Amniotic stem cell (primary cell): ENCODE results near the gene TNS3.

ENCODE experiments used
- DNase-seq: peaks from one replicate; lab custom pipeline; 2025; lab: John Stamatoyannopoulos, UW

TNS3 gene

DNA sequence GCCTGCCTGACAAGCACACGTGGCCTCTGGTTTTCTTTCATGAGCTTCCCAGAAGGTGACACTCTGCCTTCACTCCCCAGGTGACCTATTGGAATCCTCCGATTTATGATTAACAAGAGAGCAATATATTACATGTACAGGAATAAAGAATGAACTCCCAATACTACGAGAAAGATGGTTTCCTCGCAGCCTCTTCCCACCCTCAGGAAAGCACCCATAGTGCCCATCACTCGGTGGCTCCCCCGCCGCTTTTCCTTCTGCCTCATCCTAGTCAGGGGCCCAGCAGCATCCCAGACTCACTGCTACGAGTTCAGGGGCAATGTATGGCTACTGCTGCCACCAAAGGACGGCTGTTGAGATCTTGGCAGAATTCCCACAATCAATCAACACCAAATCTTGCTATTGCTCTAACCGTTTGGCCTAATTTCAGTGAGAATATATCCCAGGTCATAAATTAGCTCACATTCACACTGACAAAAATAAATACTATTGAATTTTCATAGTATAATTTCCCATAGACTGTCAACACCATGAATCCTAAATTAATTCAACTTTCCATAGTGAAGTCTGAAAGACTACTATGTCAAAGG is 196.3 kb downstream of the TNS3 start:
- no peak for DNase-seq

GRCh38 chr7:47384755-47385535 is 197.0 kb downstream of the TNS3 start:
- DNase-seq: no peak

- DNase-seq: no peak
Measured at GRCh38 chr7:47383696-47384445, 198.0 kb downstream of the TNS3 start.

- DNase-seq: peak; percentile 12
Measured at GRCh38 chr7:47383072-47383471, 198.8 kb downstream of the TNS3 start.

GRCh38 chr7:47382200-47382599 is 199.7 kb downstream of the TNS3 start:
- DNase-seq: no peak

GRCh38 chr7:47381134-47381495 is 200.8 kb downstream of the TNS3 start:
- no peak for DNase-seq

DNA sequence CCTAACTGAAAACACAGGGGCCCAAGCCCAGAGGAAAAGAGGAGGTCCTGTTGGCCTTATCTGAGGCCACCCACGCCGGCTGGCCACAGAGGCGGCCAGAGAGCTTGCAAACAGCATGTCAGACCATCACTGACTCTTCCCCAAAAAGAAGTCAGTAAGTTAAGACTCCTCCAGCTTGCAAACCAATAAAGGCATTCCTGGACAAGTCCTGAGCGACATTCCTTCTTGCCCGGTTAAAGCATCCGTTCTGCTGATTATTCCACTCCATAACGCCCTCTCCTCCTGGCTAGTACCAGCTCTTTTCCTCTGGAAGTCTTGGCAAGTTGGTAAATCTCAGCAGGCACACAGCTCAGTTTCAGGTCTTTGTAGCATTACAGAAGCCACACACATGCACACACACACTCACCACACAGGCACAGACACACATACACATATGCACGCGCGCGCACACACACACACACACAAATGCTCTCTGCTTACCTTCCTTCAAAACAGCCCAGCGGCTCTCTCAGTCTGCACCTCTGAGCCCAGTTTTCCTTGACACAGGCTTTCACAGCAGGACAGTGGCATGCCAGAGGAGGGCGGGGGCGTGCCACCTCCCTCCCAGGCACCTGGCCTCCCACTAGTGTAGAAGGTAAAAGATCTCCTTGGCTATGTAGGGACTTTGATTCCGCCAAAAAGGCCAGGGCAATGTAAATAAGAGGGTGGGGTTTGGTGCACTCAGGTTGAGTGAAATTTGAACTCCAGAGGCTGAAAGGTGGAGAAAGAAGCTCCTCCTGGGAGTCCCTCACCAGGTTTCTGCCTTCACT is 201.4 kb downstream of the TNS3 start:
- DNase-seq: no peak

DNA sequence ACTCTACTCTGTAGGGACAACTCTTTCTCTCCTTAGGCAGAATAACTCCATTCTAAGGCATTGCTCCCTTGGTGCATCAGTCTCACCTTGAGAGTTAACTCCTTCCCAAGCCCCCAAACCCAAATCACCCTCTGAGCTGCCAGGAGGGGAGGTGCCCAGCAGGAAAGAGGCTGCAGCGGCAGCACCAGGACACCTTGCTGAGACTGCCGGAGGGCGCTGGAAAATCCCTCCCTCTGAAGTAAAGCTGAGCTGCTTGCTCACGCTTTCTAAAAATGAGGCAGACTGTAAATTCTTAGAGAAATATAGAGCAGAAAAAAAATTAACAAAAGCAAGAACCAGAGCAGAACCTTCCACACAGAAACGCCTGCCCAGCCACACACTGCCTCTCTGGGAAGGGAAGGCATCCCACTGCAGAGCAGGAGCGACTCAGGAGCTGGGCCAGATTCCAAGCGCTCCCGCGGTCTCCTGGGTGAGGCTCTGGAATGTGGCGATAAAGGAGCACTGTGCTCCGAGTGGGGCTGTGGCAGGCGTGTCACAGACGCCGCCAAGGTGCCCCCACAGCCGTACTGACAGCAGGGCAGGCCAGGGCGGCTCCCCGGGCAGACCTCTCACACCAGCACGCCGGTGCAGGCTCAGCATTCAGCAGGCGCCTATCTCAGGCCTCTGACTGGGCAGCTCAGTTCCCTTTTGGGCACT is 202.1 kb downstream of the TNS3 start:
- DNase-seq: peak; percentile 22

DNA sequence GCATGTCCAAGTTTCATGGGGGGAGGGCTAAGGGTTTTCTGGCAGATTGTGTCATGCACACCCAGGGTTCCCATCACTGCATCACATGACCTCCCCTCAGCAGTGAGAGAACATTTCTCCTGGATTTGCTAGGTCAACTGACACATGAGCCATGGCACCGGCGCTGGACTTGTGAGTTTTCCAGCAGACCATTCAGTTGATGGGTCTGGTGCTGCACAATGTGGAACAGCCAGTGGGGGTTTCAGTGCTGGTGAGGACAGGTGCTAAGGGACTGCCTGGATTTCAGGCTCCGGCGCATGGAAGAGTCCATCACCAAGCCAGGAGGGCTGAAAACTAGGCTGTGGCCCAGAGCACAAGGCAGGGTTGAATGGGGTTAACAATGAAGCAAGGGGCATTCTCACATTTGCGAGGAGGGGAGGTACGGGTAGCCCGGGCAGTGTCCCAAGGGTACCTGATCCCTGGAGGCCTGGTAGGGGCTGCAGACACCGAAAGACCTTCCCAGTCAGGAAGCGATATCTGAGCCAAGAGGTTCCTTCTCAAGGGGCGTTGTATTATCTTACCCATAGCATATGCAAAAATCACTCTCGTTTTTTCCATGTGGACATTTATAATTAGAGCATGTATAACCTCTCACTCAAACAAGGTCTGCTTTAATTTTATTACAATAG is 203.0 kb downstream of the TNS3 start:
- no peak for DNase-seq

- no peak for DNase-seq
Measured at GRCh38 chr7:47377741-47378140, 204.2 kb downstream of the TNS3 start.

DNA sequence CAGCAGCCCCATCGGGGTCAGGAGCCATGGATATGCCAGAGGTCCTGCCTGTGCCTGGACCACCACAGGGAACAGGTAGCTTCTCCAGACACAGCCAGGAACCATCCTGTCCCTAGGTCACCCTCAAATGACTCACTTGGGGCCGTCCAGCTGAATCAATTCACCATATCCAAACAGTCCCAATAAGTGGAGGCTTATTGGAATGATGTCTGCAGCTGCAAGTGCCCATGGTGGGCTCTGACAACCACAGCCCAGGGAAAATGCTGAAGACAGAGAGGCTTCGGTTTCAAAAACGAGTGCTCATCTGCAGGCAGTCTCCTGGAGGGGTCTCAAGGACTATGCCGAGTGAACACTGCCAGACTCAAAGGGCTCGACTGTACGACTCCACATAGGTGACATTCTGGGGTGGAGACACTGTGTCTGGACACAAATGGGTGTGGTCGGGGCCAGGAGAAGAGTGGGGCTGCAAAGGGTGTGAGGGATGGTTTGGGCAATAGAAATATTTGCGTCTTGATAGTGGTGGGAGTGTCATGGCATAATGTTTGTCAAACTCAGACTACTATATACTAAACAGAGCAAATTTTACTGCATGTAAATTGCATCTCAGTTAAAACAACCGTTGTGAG is 204.8 kb downstream of the TNS3 start:
- DNase-seq: no peak

GRCh38 chr7:47375121-47375938 is 206.6 kb downstream of the TNS3 start:
- peak; percentile 6 for DNase-seq

- no peak for DNase-seq
Measured at GRCh38 chr7:47374538-47374937, 207.4 kb downstream of the TNS3 start.

- DNase-seq: no peak
Measured at GRCh38 chr7:47373871-47374451, 207.9 kb downstream of the TNS3 start.

- DNase-seq: no peak
Measured at GRCh38 chr7:47371733-47372368, 210.1 kb downstream of the TNS3 start.

DNA sequence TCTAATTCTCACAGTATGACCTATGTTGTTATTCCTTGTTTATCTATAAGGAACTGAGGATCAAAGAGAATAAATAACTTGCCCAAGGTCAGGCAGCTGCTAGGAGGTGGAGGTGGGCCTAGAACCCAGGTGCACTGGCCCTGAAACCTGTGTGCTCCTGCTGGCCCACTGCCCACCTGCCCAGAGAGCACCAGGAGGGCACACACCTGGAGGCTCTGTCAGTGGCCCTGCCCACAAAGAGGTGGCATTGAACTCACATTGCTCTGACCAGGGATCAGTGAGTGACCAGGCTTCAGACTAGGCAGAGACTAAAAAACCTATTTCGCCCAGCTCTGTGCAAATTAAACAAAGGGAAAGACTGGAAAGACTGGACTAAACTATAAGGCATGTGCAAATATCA is 210.6 kb downstream of the TNS3 start:
- no peak for DNase-seq

GRCh38 chr7:47370461-47371042 is 211.4 kb downstream of the TNS3 start:
- no peak for DNase-seq

- DNase-seq: no peak
Measured at GRCh38 chr7:47369736-47370135, 212.2 kb downstream of the TNS3 start.
